ENCODE measurements around the gene AGFG2. TPM values are rescaled to one million over a fixed set of nuclear protein-coding genes. Genes with fewer than 3 reads are reported as not detected.
A peak's percentile ranks its signal among the peaks of the same experiment; 100 is the strongest.
"Not testable (repeated sequence)": the region's sequence is repeated elsewhere in the genome, so short reads cannot be mapped to it uniquely, and the experiment has no call there.

The AGFG2 gene
- total and polyA plus RNA-seq, 4 donors: 10.6 to 21.0 (median 17.2) TPM

DNA sequence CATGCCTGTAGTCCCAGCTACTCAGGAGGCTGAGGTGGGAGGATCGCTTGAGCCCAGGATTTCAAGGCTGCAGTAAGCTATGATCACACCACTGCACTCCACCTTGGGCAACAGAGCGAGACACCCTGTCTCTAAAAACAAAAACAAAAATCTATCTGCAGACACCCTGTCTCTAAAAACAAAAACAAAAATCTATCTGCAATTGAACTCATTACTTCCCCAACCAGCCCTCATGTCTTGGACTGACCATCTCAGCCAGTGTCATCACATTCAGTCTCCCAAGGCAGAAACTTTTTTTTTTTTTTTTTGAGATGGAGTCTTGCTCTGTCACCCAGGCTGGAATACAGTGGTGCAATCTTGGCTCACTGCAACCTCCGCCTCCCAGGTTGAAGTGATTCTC, 35.0 kb upstream of the AGFG2 start:
- H3K4me3 ChIP-seq (ENCODE audit: low read depth, low read length); H3K9me3 ChIP-seq (ENCODE audit: control insufficient read depth, insufficient read depth, low read length); H3K4me1 ChIP-seq (ENCODE audit: control insufficient read depth, insufficient read depth, low read length); DNase-seq (ENCODE audit: low read depth in 4 of 6, low spot score in 6 of 6); H3K27ac ChIP-seq (ENCODE audit: low read depth, low read length); H3K36me3 ChIP-seq (ENCODE audit: control insufficient read depth, insufficient read depth, low read length); H3K27me3 ChIP-seq (ENCODE audit: control insufficient read depth, insufficient read depth, low read length): not testable (repeated sequence)
- 100% methylated on average over 3 of the region's 3 CpGs for WGBS (ENCODE audit: insufficient coverage)

DNA sequence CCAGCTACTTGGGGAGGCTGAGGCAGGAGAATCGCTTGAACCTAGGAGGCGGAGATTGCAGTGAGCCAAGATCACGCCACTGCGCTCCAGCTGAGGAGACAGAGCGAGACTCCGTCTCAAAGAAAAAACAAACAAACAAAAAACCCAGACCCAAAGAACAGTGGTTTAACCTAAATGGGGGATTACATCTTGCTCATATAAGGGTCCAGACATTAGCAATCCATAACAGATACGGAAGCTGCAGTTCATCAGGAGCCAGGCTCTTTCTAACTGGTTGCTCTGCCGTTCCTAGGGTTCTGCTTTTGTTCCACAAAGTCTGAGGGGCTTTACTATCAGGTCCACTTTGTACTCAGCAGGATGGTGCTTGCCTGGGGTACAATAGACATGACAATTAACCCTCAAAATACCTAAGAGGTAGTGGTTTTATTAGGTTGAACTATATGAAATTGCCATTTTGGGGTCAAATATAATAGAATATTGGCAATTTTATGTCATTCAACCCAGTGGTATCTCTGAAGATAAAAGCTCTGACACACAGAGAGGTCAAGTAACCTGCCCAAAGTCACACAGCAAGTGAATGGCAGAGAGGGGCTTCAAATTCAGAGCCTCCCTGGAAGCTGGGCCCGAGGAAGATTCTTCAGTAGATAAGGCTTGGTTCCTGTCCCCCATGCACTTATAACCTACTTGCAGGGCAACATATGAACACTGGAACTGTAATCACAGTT, 34.0 kb upstream of the AGFG2 start:
- Histone ChIP-seq H3K27ac (ENCODE audit: low read depth, low read length) (no peak overlapping the region), H3K9me3 (ENCODE audit: control insufficient read depth, insufficient read depth, low read length) (no peaks in the 10 kb centered on the region), H3K27me3 (ENCODE audit: control insufficient read depth, insufficient read depth, low read length) (no peaks in the 10 kb centered on the region), H3K36me3 (ENCODE audit: control insufficient read depth, insufficient read depth, low read length) (no peaks in the 10 kb centered on the region), H3K4me1 (ENCODE audit: control insufficient read depth, insufficient read depth, low read length) (peaks cover 4% of the 10 kb centered on the region), H3K4me3 (ENCODE audit: low read depth, low read length) (no peak overlapping the region)
- no peak for DNase-seq (ENCODE audit: low read depth in 4 of 6, low spot score in 6 of 6)
- 86% methylated on average over 1 of the region's 9 CpGs for WGBS (ENCODE audit: insufficient coverage)

DNA sequence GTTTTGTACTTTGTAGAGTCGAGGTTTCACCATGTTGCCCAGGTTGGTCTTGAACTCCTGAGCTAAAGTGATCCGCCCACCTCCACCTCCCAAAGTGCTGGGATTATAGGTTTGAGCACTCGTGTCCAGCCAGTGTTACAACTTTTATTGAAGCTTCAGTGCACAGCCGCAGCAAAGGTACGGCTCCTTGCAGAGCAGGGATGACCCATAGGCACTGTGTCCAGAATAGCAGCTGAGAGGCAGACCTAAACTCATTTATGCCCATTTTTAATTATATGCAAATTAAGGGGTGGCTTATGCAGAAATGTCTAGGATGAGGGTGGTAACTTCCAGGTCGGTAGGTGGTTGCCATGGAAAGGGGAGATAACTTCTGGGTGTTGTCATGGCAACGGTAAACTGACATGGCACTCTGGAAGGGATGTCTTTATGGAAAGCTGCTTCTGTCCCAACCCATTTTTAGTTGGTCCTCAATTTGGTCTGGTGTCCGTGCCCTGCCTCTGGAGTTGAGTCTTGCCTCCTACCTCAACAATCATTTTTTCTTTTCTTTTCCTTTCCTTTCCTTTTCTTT, 32.6 kb upstream of the AGFG2 start:
- Histone ChIP-seq H3K4me1 (ENCODE audit: control insufficient read depth, insufficient read depth, low read length) (peaks cover 4% of the 10 kb centered on the region), H3K27me3 (ENCODE audit: control insufficient read depth, insufficient read depth, low read length) (no peaks in the 10 kb centered on the region), H3K4me3 (ENCODE audit: low read depth, low read length) (no peak overlapping the region), H3K27ac (ENCODE audit: low read depth, low read length) (no peak overlapping the region), H3K36me3 (ENCODE audit: control insufficient read depth, insufficient read depth, low read length) (no peaks in the 10 kb centered on the region), H3K9me3 (ENCODE audit: control insufficient read depth, insufficient read depth, low read length) (no peaks in the 10 kb centered on the region)
- no peak for DNase-seq (ENCODE audit: low read depth in 4 of 6, low spot score in 6 of 6)
- WGBS (ENCODE audit: insufficient coverage): 92% methylated on average over 2 of the region's 8 CpGs

DNA sequence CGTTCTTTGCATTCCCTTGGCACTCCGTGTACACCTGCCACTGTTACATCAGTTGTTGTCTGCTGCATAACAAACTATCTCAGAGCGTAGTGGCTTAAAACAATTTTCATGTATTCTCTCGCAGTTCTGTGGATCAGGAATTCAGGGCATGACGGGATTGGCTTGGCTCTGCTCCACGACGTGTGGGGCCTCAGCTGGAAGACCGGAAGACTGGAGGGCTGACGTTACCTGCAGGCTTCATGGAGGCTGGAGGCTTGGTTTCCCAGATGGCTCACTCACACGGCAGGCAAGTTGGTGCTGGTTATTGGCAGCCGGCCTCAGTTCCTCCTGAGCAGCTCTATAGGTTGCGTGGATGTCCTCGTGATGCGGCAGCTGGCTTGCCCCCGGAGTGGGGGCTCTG, 29.8 kb upstream of the AGFG2 start:
- DNase-seq (ENCODE audit: low read depth in 4 of 6, low spot score in 6 of 6): peak in 2 of 6 donors; percentile 72 to 80
- peaks cover 4% of the 10 kb centered on the region for H3K4me1 ChIP-seq (ENCODE audit: control insufficient read depth, insufficient read depth, low read length)
- no peak overlapping the region for H3K4me3 ChIP-seq (ENCODE audit: low read depth, low read length)
- H3K27me3 ChIP-seq (ENCODE audit: control insufficient read depth, insufficient read depth, low read length): no peaks in the 10 kb centered on the region
- H3K36me3 ChIP-seq (ENCODE audit: control insufficient read depth, insufficient read depth, low read length): no peaks in the 10 kb centered on the region
- no peak overlapping the region for H3K27ac ChIP-seq (ENCODE audit: low read depth, low read length)
- 50% methylated on average over 11 of the region's 15 CpGs for WGBS (ENCODE audit: insufficient coverage)
- no peaks in the 10 kb centered on the region for H3K9me3 ChIP-seq (ENCODE audit: control insufficient read depth, insufficient read depth, low read length)

GRCh38 chr7:100510437-100511239, 28.4 kb upstream of the AGFG2 start:
- Histone ChIP-seq H3K27me3 (ENCODE audit: control insufficient read depth, insufficient read depth, low read length) (no peaks in the 10 kb centered on the region), H3K4me3 (ENCODE audit: low read depth, low read length) (no peak overlapping the region), H3K36me3 (ENCODE audit: control insufficient read depth, insufficient read depth, low read length) (no peaks in the 10 kb centered on the region), H3K27ac (ENCODE audit: low read depth, low read length) (no peak overlapping the region), H3K9me3 (ENCODE audit: control insufficient read depth, insufficient read depth, low read length) (no peaks in the 10 kb centered on the region), H3K4me1 (ENCODE audit: control insufficient read depth, insufficient read depth, low read length) (peaks cover 4% of the 10 kb centered on the region)
- 94% methylated on average over 7 of the region's 9 CpGs for WGBS (ENCODE audit: insufficient coverage)
- no peak for DNase-seq (ENCODE audit: low read depth in 4 of 6, low spot score in 6 of 6)

DNA sequence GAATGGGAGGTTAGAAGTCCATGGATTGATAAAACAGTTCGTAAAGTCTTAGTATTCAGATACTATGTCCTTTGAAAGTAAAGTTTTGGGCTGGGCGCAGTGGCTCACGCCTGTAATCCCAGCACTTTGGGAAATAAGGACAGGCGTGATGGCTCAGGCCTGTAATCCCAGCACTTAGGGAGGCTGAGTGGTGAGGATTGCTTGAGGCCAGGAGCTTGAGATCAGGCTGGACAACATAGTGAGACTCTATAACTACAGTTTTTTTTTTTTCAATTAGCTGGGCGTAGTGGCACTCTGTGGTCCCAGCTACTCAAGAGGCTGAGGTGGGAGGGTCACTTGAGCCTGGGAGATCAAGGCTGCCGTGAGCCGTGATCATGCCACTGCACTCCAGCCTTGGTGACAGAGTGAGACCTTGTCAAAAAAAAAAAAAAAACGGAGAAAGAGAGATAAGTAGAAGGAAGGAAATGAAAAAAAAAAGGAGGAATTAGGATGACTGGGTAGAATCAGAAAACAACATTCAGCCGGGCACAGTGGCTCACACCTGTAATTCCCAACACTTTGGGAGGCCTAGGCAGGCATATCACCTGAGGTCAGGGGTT, 25.7 kb upstream of the AGFG2 start:
- no peaks in the 10 kb centered on the region for H3K27me3 ChIP-seq (ENCODE audit: control insufficient read depth, insufficient read depth, low read length)
- no peaks in the 10 kb centered on the region for H3K36me3 ChIP-seq (ENCODE audit: control insufficient read depth, insufficient read depth, low read length)
- no peak overlapping the region for H3K4me3 ChIP-seq (ENCODE audit: low read depth, low read length)
- H3K4me1 ChIP-seq (ENCODE audit: control insufficient read depth, insufficient read depth, low read length): peaks cover 4% of the 10 kb centered on the region
- H3K9me3 ChIP-seq (ENCODE audit: control insufficient read depth, insufficient read depth, low read length): no peaks in the 10 kb centered on the region
- WGBS (ENCODE audit: insufficient coverage): 96% methylated on average over 6 of the region's 9 CpGs
- H3K27ac ChIP-seq (ENCODE audit: low read depth, low read length): no peak overlapping the region
- no peak for DNase-seq (ENCODE audit: low read depth in 4 of 6, low spot score in 6 of 6)

DNA sequence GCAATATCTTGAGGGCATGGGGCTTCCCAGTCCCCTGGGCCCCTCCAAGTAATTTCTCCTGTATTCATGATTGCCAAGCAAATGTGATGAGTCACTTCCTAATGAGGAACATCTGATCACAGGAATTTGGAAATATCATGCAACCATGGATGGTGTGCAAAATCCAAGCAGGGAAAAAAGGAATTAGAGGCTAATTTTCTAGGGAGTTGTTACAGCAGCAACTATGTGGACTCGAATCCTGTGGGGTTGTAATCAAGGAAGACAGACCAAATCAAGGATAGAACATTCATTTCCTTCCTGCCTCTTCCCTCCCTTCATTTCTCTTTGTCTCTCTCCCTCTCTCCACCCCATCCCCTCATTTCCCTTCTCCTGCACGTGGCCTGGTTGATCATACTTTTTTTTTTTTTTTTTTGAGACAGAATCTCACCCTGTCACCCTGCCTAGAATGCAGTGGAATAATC, 23.9 kb upstream of the AGFG2 start:
- Histone ChIP-seq H3K27me3 (ENCODE audit: control insufficient read depth, insufficient read depth, low read length) (no peaks in the 10 kb centered on the region), H3K36me3 (ENCODE audit: control insufficient read depth, insufficient read depth, low read length) (no peaks in the 10 kb centered on the region), H3K9me3 (ENCODE audit: control insufficient read depth, insufficient read depth, low read length) (no peaks in the 10 kb centered on the region), H3K27ac (ENCODE audit: low read depth, low read length) (no peak overlapping the region), H3K4me3 (ENCODE audit: low read depth, low read length) (no peak overlapping the region), H3K4me1 (ENCODE audit: control insufficient read depth, insufficient read depth, low read length) (no peaks in the 10 kb centered on the region)
- no peak for DNase-seq (ENCODE audit: low read depth in 4 of 6, low spot score in 6 of 6)
- no CpG with 5 or more reads among the region's 2 CpGs for WGBS (ENCODE audit: insufficient coverage)

DNA sequence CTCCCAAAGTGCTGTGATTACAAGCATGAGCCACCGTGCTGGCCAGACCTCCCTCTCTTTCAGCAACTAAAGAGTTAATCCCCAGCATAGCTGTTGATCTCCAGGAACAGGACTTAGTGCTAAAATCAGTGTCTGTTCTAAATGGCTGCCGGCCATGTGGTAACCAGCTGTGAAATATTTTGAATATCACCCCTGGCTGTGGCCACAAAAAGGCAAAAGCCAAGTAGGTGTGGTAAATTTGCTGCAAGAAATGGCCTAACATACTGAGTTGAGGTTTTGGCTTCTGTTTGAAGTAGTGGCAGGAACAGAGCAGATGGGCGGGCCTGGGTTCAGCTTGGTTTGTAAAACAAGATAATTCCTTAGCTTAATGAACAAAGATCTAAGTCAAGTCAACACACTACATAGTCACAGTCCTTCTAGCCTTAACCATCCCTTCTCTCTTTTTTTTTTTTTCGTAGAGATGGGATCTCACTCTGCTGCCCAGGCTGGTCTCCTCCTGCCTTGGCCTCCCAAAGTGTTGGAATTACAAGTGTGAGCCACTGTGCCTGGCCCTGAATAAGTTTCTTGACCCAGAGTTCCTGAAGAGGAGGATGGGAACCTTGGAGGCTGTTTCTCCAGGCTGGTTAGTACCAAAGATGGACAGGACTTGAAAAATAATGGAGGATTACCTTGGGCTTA, 22.7 kb upstream of the AGFG2 start:
- peak in 1 of 6 donors; percentile 69 for DNase-seq (ENCODE audit: low read depth in 4 of 6, low spot score in 6 of 6)
- Histone ChIP-seq H3K9me3 (ENCODE audit: control insufficient read depth, insufficient read depth, low read length) (no peaks in the 10 kb centered on the region), H3K4me1 (ENCODE audit: control insufficient read depth, insufficient read depth, low read length) (no peaks in the 10 kb centered on the region), H3K36me3 (ENCODE audit: control insufficient read depth, insufficient read depth, low read length) (no peaks in the 10 kb centered on the region), H3K27me3 (ENCODE audit: control insufficient read depth, insufficient read depth, low read length) (no peaks in the 10 kb centered on the region), H3K4me3 (ENCODE audit: low read depth, low read length) (no peak overlapping the region), H3K27ac (ENCODE audit: low read depth, low read length) (peak overlapping the region; percentile 15)
- WGBS (ENCODE audit: insufficient coverage): 21% methylated on average over 2 of the region's 4 CpGs

DNA sequence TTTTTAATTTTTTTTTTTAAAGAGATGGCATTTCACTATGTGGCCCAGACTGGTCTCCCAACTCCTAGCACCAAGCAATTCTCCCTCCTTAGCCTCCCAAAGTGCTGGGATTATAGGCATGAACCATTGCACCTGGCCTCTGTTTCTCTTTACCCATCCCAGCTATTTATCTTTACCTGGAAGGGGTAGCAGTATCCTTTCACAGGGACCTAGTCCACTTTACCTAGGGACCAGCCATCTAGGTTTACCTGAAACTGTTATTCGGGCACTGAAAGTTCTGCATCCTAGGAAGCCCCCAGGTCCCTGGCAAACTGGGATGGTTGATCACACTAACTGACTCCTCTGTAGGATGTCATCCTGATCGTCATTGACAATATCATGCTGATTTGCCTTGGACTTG, 21.7 kb upstream of the AGFG2 start:
- H3K9me3 ChIP-seq (ENCODE audit: control insufficient read depth, insufficient read depth, low read length): no peaks in the 10 kb centered on the region
- H3K27me3 ChIP-seq (ENCODE audit: control insufficient read depth, insufficient read depth, low read length): no peaks in the 10 kb centered on the region
- H3K4me1 ChIP-seq (ENCODE audit: control insufficient read depth, insufficient read depth, low read length): no peaks in the 10 kb centered on the region
- DNase-seq (ENCODE audit: low read depth in 4 of 6, low spot score in 6 of 6): no peak
- 100% methylated on average over 1 of the region's 2 CpGs for WGBS (ENCODE audit: insufficient coverage)
- no peaks in the 10 kb centered on the region for H3K36me3 ChIP-seq (ENCODE audit: control insufficient read depth, insufficient read depth, low read length)
- no peak overlapping the region for H3K4me3 ChIP-seq (ENCODE audit: low read depth, low read length)
- no peak overlapping the region for H3K27ac ChIP-seq (ENCODE audit: low read depth, low read length)
